ENCODE results near the gene C19orf67. TPM values are rescaled to one million over a fixed set of nuclear protein-coding genes. Genes with fewer than 3 reads are reported as not detected.

The C19orf67 gene
- total RNA-seq, 4 donors from 2014 or later, result not detected

- H3K9me3 ChIP-seq, result no peaks in the 10 kb centered on the region
- no peak for DNase-seq (ENCODE audit: extremely low spot score)
- 0% methylated on average over 1 of the region's 1 CpG for WGBS
- intact Hi-C loops (cut with DNase I), result no loop called here
- peaks cover 0 to 10% (median 5%) of the 10 kb centered on the region in 4 donors for H3K36me3 ChIP-seq
- H3K27me3 ChIP-seq, result no peaks in the 10 kb centered on the region
- peak overlapping the region in 2 of 4 donors; percentile 88 to 91 for H3K4me3 ChIP-seq
- peak overlapping the region; percentile 88 to 97 (median 92) for H3K27ac ChIP-seq (replicated peaks in 1 of 4)
- TF ChIP-seq POLR2AphosphoS5 (IDR thresholded peaks at IDR 0.05) (no peak), EP300 (IDR thresholded peaks at IDR 0.05) (no peak), POLR2A (IDR thresholded peaks at IDR 0.05; ENCODE audit: low read depth) (no peak), CTCF (IDR thresholded peaks at IDR 0.05) (no peak)
- H3K4me1 ChIP-seq, result peaks cover 21 to 38% (median 27%) of the 10 kb centered on the region in 4 donors
Measured at GRCh38 chr19:14082675-14082960, 3.0 kb downstream of the C19orf67 start.

DNA sequence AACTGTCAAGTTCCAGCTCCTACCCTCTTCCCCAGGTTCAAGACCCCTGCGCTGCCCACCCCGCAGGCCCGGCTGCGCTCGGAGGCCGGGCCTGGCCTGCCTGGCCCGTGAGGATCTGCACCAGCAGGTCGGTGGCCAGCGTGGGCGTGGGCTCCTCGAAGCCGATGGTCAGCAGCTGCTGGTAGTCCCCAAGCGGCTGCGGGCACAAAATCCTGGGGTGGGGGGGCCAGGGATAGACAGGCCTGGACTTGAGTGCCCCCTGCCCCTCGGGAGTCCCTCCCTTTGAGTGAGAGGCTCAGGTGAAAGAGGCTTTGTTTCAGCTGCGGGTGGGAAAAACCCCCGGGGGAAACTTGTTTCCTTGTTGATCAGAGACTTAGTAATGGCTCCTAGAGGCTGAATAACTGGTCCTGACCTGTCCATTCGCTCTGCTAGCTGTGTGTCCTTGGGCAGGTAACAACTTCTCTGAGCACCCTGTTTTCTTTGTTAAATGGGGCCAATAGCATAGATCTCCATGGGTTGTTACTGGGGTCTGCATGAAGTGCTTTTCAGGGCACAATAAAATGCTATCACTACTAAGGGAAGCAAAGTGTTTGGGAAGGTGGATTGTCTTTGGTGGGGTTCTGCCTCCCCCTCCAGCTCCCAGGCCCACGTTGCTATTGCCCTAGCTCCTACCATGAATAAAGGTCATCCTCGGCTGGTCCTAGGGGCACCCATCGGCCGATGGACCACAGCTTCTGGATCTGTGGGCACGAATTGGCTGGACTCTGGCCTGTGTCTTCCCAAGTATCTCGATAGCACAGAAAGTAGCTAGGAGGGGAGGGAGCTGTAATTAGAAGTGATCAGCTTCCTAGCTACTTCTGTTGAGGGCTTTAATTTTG, 3.5 kb downstream of the C19orf67 start:
- Histone ChIP-seq H3K27me3 (no peaks in the 10 kb centered on the region), H3K27ac (replicated peaks in 1 of 4) (peak overlapping the region; percentile 88 to 97 (median 92)), H3K36me3 (peaks cover 0 to 5% (median 2%) of the 10 kb centered on the region in 4 donors), H3K9me3 (no peaks in the 10 kb centered on the region), H3K4me3 (peak overlapping the region; percentile 73 to 91 (median 85)), H3K4me1 (peaks cover 21 to 32% (median 27%) of the 10 kb centered on the region in 4 donors)
- intact Hi-C loops (cut with DNase I), result no loop called here
- no peak for DNase-seq (ENCODE audit: extremely low spot score)
- TF ChIP-seq POLR2A (IDR thresholded peaks at IDR 0.05; ENCODE audit: low read depth) (no peak), EP300 (IDR thresholded peaks at IDR 0.05) (no peak), CTCF (IDR thresholded peaks at IDR 0.05) (no peak), POLR2AphosphoS5 (IDR thresholded peaks at IDR 0.05) (no peak)
- WGBS, result 45% methylated on average over 12 of the region's 24 CpGs

- no peaks in the 10 kb centered on the region for H3K27me3 ChIP-seq
- peaks cover 22 to 33% (median 27%) of the 10 kb centered on the region in 4 donors for H3K4me1 ChIP-seq
- intact Hi-C loops (cut with DNase I), result no loop called here
- H3K27ac ChIP-seq (replicated peaks in 1 of 4), result peak overlapping the region; percentile 88 to 97 (median 92)
- TF ChIP-seq POLR2AphosphoS5 (IDR thresholded peaks at IDR 0.05) (peak; percentile 93 to 95), EP300 (IDR thresholded peaks at IDR 0.05) (no peak), CTCF (IDR thresholded peaks at IDR 0.05) (peak in 1 of 3 experiments; percentile 30), POLR2A (IDR thresholded peaks at IDR 0.05; ENCODE audit: low read depth) (peak; percentile 49)
- H3K9me3 ChIP-seq, result no peaks in the 10 kb centered on the region
- under 1% methylated on average over 46 of the region's 50 CpGs for WGBS
- peak; percentile 100 for DNase-seq (ENCODE audit: extremely low spot score)
- peak overlapping the region; percentile 73 to 91 (median 85) for H3K4me3 ChIP-seq
- no peaks in the 10 kb centered on the region for H3K36me3 ChIP-seq
Measured at GRCh38 chr19:14080887-14081796, 4.4 kb downstream of the C19orf67 start.

DNA sequence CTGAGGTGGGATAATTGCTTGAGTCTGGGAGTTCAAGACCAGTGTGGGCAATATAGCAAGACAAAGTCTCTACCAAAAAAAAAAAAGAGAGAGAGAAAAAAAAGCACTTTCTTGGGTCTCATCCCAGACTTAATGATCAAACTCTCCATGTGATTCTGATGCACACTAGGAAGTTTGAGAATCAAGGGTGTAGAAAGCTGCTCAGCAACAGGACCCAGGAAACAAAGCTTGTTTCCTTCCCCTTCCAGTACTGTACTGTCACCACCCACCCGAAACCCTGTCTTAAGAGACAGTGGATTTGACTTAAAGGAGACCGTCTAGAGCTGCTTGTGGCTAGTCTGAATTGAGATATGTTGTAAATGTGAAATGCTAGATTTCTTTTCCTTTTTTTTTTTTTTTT, 7.2 kb downstream of the C19orf67 start:
- no peak for DNase-seq (ENCODE audit: extremely low spot score)
- Histone ChIP-seq H3K36me3 (no peaks in the 10 kb centered on the region), H3K27ac (replicated peaks in 1 of 4) (no peak overlapping the region), H3K4me3 (no peak overlapping the region), H3K9me3 (no peaks in the 10 kb centered on the region), H3K4me1 (peaks cover 30 to 56% (median 48%) of the 10 kb centered on the region in 4 donors), H3K27me3 (no peaks in the 10 kb centered on the region)
- intact Hi-C loops (cut with DNase I), result loop anchor here (10.0 kb wide), 1 partner anchor 294 kb away; no protein-coding TSS in a partner anchor
- TF ChIP-seq POLR2A (IDR thresholded peaks at IDR 0.05; ENCODE audit: low read depth) (no peak), POLR2AphosphoS5 (IDR thresholded peaks at IDR 0.05) (no peak), CTCF (IDR thresholded peaks at IDR 0.05) (no peak), EP300 (IDR thresholded peaks at IDR 0.05) (no peak)
- 71% methylated on average over 2 of the region's 2 CpGs for WGBS
